HepG2 (cell line): ENCODE results near the gene ZBTB34. TPM values are rescaled to one million over a fixed set of nuclear protein-coding genes. Genes with fewer than 3 reads are reported as not detected.

Source experiments
- ATAC-seq: fragments of 200-7000 bp; cut with Tn5 transposase; 3 replicates; pipeline ENCODE4 v1.9.1; 2020; ENCODE audit warnings: mild to moderate bottlenecking, moderate library complexity
- BruUV-seq: library from RNA; stranded (reverse); fragments of 400-500 nt; replicated peaks from 2 replicates; lab custom pipeline; 2021; lab: Mats Ljungman, UMichigan
- CTCF ChIA-PET: fragments of 300-600 bp; formaldehyde crosslinking; extraction: SDS; loops from one replicate; lab custom pipeline; 2021; ENCODE audit warnings: low total read pairs, inconsistent platforms, low intra/inter-chr PET ratio; lab: Yijun Ruan, JAX
- POLR2A ChIA-PET: fragments of 350-600 bp; sonication (Branson Sonifier 250); formaldehyde crosslinking; loops from one replicate; lab custom pipeline; 2020; ENCODE audit warnings: antibody characterized with exemption, inconsistent platforms; lab: Yijun Ruan, JAX
- DNase-seq: peaks from one replicate; pipeline ENCODE4 v3.0.0-alpha.2; 2015; ENCODE audit warnings: low spot score
- FAIRE-seq: peaks from 3 replicates; lab custom pipeline; 2011; peaks lifted over from hg19 to GRCh38; lab: Jason Lieb, UNC
- H2AFZ ChIP-seq: one replicate; pipeline ENCODE4 v1.6.1; 2011; ENCODE audit warnings: low read length, inconsistent platforms
- H3K27ac ChIP-seq: fragments of 300-600 bp; 3 replicates; pipeline ENCODE4 v1.8.0; 2011; ENCODE audit warnings: mixed run types, mild to moderate bottlenecking, mixed read lengths, low read length, inconsistent platforms; ENCODE audit not compliant: insufficient read depth; ENCODE audit errors: extremely low read length
- H3K27me3 ChIP-seq, 2 experiments: fragments of 200-600 bp in 1 of 2; 2 replicates in 1 of 2; 3 replicates in 1 of 2; pipeline versions ENCODE4 v1.6.0 to v1.8.0; 2011; ENCODE audit warnings: low read length in 2 of 2, mild to moderate bottlenecking in 2 of 2, moderate library complexity in 2 of 2, inconsistent platforms in 1 of 2; ENCODE audit not compliant: insufficient read depth in 2 of 2, control insufficient read depth in 1 of 2
- H3K36me3 ChIP-seq, 2 experiments: fragments of 200-600 bp in 1 of 2; replicated peaks in 1 of 2; 2 replicates in 1 of 2; 3 replicates in 1 of 2; pipeline versions ENCODE4 v1.5.1 to v1.8.0; 2011; ENCODE audit warnings: low read length in 2 of 2, inconsistent platforms in 1 of 2; ENCODE audit not compliant: insufficient read depth in 2 of 2, control insufficient read depth in 1 of 2
- H3K4me1 ChIP-seq: 2 replicates; pipeline ENCODE4 v1.5.1; 2012; ENCODE audit warnings: low read length, inconsistent platforms; ENCODE audit not compliant: insufficient read depth
- H3K4me2 ChIP-seq: 2 replicates; pipeline ENCODE4 v1.6.0; 2011; ENCODE audit warnings: low read depth, low read length, inconsistent platforms
- H3K4me3 ChIP-seq, 3 experiments: fragments of 200-600 bp in 1 of 3; sonication (generic), shearing (Covaris generic) in 1 of 3; replicated peaks in 1 of 3; 2 replicates each; pipeline ENCODE4 v1.5.1; 2011 to 2016; ENCODE audit warnings: low read length in 3 of 3, inconsistent platforms in 2 of 3, low read depth in 2 of 3, mild to moderate bottlenecking in 2 of 3, control low read depth in 1 of 3, mixed read lengths in 1 of 3; ENCODE audit not compliant: insufficient read depth in 1 of 3
- H3K79me2 ChIP-seq: one replicate; pipeline ENCODE4 v1.6.1; 2011; ENCODE audit warnings: low read length, inconsistent platforms; ENCODE audit not compliant: insufficient read depth
- H3K9ac ChIP-seq: 2 replicates; pipeline ENCODE4 v1.6.0; 2011; ENCODE audit warnings: mild to moderate bottlenecking, low read depth, low read length, inconsistent platforms; ENCODE audit not compliant: insufficient read depth
- H3K9me3 ChIP-seq: 2 replicates; pipeline ENCODE4 v1.5.1; 2012; ENCODE audit warnings: mild to moderate bottlenecking, low read length
- H4K20me1 ChIP-seq: 2 replicates; pipeline ENCODE4 v1.6.0; 2011; ENCODE audit warnings: inconsistent platforms, mild to moderate bottlenecking, low read length, moderate library complexity; ENCODE audit not compliant: insufficient read depth
- GABPB1 ChIP-seq: IDR thresholded peaks from 2 replicates; pipeline ENCODE4 v1.6.1; 2016; ENCODE audit warnings: mild to moderate bottlenecking, missing genetic modification reagents, moderate library complexity, missing compliant biosample characterization
- SOX6 ChIP-seq, 2 experiments: fragments of 450-650 bp in 1 of 2; sonication (generic) in 1 of 2; formaldehyde crosslinking in 1 of 2; IDR thresholded peaks; 2 replicates each; pipeline versions ENCODE4 v1.4.0 to v1.6.1; 2017 to 2020; ENCODE audit warnings: antibody characterized with exemption in 1 of 2, mild to moderate bottlenecking in 1 of 2, missing genetic modification reagents in 1 of 2
- SSRP1 ChIP-seq: IDR thresholded peaks from 2 replicates; pipeline ENCODE4 v1.6.1; 2016; ENCODE audit warnings: control low read depth
- ZNF383 ChIP-seq: sonication (generic); formaldehyde crosslinking; IDR thresholded peaks from 2 replicates; pipeline ENCODE4 v1.4.0; 2020; ENCODE audit warnings: missing genetic modification reagents, mild to moderate bottlenecking, borderline replicate concordance
- ZNF687 ChIP-seq: sonication (generic); formaldehyde crosslinking; IDR thresholded peaks from 2 replicates; pipeline ENCODE4 v1.5.1; 2020; ENCODE audit warnings: mild to moderate bottlenecking, missing genetic modification reagents, moderate library complexity
- ZNF761 ChIP-seq: sonication (generic); formaldehyde crosslinking; conservative IDR thresholded peaks from 2 replicates; pipeline ENCODE4 v1.4.0; 2020; ENCODE audit warnings: mild to moderate bottlenecking, missing genetic modification reagents
- WGBS: methylation state at CpG from one replicate; pipeline ENCODE4 v1.1.6; 2017; ENCODE audit warnings: low lambda C conversion rate; 5-methylcytosine and 5-hydroxymethylcytosine counted together
- in situ Hi-C: cut with HindIII; loops from 2 replicates; pipeline ENCODE4 v1.10.0; 2017; ENCODE audit warnings: low pct_unique_long_range_greater_than_20kb; ENCODE audit not compliant: extremely low pct_ligation_motif_present
- intact Hi-C: fragments of 100-400 bp; cut with micrococcal nuclease; formaldehyde crosslinking; loops from one replicate; pipeline ENCODE4 v1.10.0; 2022; ENCODE audit not compliant: unreplicated experiment
- polyA plus RNA-seq, 8 experiments: library from polyadenylated mRNA; depleted of rRNA in 3 of 8; stranded (reverse) in 7 of 8; unstranded in 1 of 8; fragments of >200 nt; fragmentation: Illumina TruSeq in 4 of 8; extraction: Trizol in 4 of 8; gene quantifications; 2 replicates each; pipeline versions ENCODE4 v1.2.1 to v1.2.3, GENCODE V29; 2011 to 2016; ENCODE audit warnings: low read depth in 4 of 8, missing spikeins in 1 of 8, mixed read lengths in 1 of 8; ENCODE audit not compliant: insufficient read depth in 1 of 8
- total RNA-seq, 5 experiments: library from RNA; depleted of rRNA; stranded (reverse); fragments of >200 nt; fragmentation: Illumina TruSeq; extraction: Trizol; gene quantifications; 2 replicates each; pipeline ENCODE4 v1.2.3, GENCODE V29; 2016; ENCODE audit warnings: low read depth in 1 of 5

Gene ZBTB34
- total and polyA plus RNA-seq, 2 of the 13 experiments (the other 11 are each of a cell fraction or from before 2014, with no cell fraction given): 5.9 to 8.7 TPM

GRCh38 chr9:126832440-126832839, 28.0 kb upstream of the ZBTB34 start:
- H3K9ac ChIP-seq: no peak overlapping the region
- intact Hi-C loops (no loop called here), in situ Hi-C loops (no loop called here)
- no peaks in the 10 kb centered on the region for H3K27me3 ChIP-seq
- POLR2A ChIA-PET: no interaction called here
- H3K27ac ChIP-seq: peak overlapping the region; percentile 46
- no peak overlapping the region for H3K4me2 ChIP-seq
- no peak overlapping the region for H3K4me3 ChIP-seq
- TF ChIP-seq ZNF383 (CRISPR knock-in tag) (no peak), SOX6 (IDR thresholded peaks at IDR 0.05) (no peak), SOX6 (CRISPR knock-in tag; IDR thresholded peaks at IDR 0.05) (0 out of 2 replicates have a peak, but pooled peaks have one; percentile 12), ZNF761 (CRISPR knock-in tag) (no peak), SSRP1 (CRISPR knock-in tag) (no peak)
- FAIRE-seq (no peak), ATAC-seq (no peak), DNase-seq (no peak)
- CTCF ChIA-PET: no interaction called here
- H2AFZ ChIP-seq: no peak overlapping the region
- peaks cover 35% of the 10 kb centered on the region for H3K4me1 ChIP-seq
- peaks cover 16 to 36% of the 10 kb centered on the region in 2 experiments; a peak in 4 of 5 replicates for H3K36me3 ChIP-seq
- BruUV-seq: no TSS peak
- H3K79me2 ChIP-seq: peaks cover 10% of the 10 kb centered on the region
- 81% methylated on average over 9 of the region's 9 CpGs for WGBS
- no peaks in the 10 kb centered on the region for H3K9me3 ChIP-seq
- no peaks in the 10 kb centered on the region for H4K20me1 ChIP-seq

- H3K4me1 ChIP-seq: peaks cover 35% of the 10 kb centered on the region
- FAIRE-seq (no peak), ATAC-seq (no peak), DNase-seq (no peak)
- in situ Hi-C loops: no loop called here
- H3K27ac ChIP-seq: no peak overlapping the region
- H3K36me3 ChIP-seq: peaks cover 16 to 37% of the 10 kb centered on the region in 2 experiments; a peak in 4 of 5 replicates
- peaks cover 10% of the 10 kb centered on the region for H3K79me2 ChIP-seq
- H3K9me3 ChIP-seq: no peaks in the 10 kb centered on the region
- TF ChIP-seq GABPB1 (no peak), ZNF687 (CRISPR knock-in tag) (peak; percentile 17; the same call in 1 of the 2 replicates)
- BruUV-seq: no TSS peak
- H3K4me3 ChIP-seq: no peak overlapping the region
- no peaks in the 10 kb centered on the region for H3K27me3 ChIP-seq
- WGBS: 98% methylated on average over 24 of the region's 24 CpGs
- H2AFZ ChIP-seq: no peak overlapping the region
- H3K4me2 ChIP-seq: no peak overlapping the region
- H4K20me1 ChIP-seq: no peaks in the 10 kb centered on the region
- intact Hi-C loops: no loop called here
- ChIA-PET POLR2A (no interaction called here), CTCF (no interaction called here)
- H3K9ac ChIP-seq: no peak overlapping the region
These were observed 27.4 kb upstream of the ZBTB34 start for GRCh38 chr9:126833020-126833419.
